GM18511 (cell line): Measurements from ENCODE around the gene ATG2B.
A peak's percentile ranks its signal among the peaks of the same experiment; 100 is the strongest.

Experiments used
- ATAC-seq: cut with Tn5 transposase; IDR thresholded peaks from one replicate; pipeline ENCODE4 v1.9.1; 2021; ENCODE audit warnings: mild to moderate bottlenecking, moderate library complexity; ENCODE audit not compliant: unreplicated experiment

Gene ATG2B

GRCh38 chr14:96362965-96363750 is at the start of gene ATG2B, which contains the start of gene GSKIP:
TSS of gene ATG2B (minus strand) at chr14:96363341. CDS start at chr14:96362976, 365 bp downstream.
TSS of gene GSKIP (plus strand) at chr14:96363526. CDS start at chr14:96382248, 18,722 bp downstream.
- peak; percentile 78 for ATAC-seq

DNA sequence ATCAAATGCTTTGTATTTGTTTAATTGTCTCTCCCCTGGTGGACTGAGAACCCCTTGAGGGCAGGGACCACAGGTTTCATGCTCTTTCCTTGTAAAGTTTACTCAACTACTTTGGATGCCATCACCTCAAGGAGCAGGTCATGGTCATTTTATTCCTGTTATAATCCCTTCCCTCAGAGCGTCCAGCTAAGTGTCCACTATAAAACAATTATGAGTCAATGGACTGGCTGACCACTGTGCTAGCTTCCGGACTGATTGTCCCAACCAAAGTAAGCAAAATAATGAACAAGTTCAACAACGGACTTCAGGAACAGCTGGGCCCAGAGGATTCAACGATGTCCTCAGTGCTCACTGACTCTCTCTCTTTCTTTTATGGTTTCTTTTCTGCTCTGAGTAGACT is 47.0 kb upstream of the ATG2B start:
- ATAC-seq, result no peak

- ATAC-seq, result no peak
Measured at GRCh38 chr14:96409701-96410100, 46.6 kb upstream of the ATG2B start.

- no peak for ATAC-seq
Measured at GRCh38 chr14:96408608-96409007, 45.5 kb upstream of the ATG2B start.

DNA sequence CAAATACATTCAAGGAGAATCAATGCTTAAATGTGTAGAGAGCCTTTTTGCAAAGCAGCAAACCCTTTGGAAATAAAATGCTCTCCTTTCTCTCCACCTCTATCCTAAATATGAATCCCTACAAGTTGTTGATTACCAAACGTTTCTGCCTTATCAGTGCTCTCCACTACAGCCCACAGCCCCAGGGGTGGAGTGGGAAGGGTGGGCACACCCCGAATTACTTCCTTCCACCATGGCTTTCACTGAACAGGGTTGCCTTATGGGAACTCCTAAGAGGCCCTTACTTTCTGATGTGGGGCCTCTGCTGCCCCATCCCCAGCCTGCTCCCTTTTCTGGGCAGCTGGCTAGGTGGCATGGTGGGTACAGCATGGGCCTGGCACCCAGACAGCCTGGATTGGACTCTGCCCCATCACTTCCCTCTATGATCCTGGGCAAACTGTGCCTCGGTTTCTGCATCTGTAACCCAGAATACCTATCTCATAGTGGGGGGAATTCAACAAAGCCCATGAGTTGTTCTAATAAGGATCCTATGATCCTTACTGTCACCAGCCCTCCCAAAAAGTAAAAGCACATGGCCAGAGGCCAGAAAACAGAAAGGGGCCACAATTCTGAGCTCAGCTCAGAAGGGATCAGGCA is 44.9 kb upstream of the ATG2B start:
- no peak for ATAC-seq

DNA sequence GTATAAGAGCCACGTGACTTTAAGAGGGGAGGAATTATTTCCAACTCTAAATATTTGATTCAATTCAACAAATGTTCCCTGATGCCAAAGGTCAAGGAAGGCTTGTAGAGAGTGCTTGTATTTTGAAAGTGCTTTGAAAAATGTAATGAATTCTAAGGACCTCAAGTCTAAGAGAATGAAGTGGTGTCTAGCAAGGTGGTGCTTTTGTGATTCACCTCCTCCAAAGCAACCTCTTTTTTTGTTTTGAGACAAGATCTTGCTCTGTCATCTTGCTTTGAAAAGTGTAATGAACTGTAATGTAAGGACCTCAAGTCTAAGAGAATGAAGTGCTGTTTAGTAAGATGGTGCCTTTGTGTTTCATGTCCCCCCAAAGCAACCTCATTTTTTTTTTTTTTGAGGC is 42.5 kb upstream of the ATG2B start:
- no peak for ATAC-seq

DNA sequence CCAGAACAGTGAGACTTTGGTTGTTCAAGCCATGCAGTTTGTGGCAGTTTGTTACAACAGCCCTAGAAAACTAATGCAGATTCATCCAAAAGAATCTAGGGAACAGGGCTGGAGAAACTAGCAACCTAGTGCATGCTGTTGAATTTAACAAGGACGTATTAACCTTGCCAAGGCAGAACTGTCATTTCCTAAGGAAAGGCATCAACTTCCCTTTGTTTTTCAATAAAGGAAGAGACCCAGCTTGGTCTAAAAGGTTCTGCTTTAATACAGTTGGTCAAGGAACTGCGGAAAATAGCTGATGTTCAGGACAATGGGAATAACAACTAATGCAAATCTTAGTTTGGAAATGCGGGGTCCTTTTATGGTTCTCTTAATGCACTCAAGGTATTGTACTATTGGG is 40.3 kb upstream of the ATG2B start:
- no peak for ATAC-seq

- ATAC-seq, result no peak
Measured at GRCh38 chr14:96400495-96400894, 37.4 kb upstream of the ATG2B start.

GRCh38 chr14:96399405-96399804 is 36.3 kb upstream of the ATG2B start:
- ATAC-seq, result no peak

GRCh38 chr14:96398921-96399320 is 35.8 kb upstream of the ATG2B start:
- ATAC-seq, result no peak

DNA sequence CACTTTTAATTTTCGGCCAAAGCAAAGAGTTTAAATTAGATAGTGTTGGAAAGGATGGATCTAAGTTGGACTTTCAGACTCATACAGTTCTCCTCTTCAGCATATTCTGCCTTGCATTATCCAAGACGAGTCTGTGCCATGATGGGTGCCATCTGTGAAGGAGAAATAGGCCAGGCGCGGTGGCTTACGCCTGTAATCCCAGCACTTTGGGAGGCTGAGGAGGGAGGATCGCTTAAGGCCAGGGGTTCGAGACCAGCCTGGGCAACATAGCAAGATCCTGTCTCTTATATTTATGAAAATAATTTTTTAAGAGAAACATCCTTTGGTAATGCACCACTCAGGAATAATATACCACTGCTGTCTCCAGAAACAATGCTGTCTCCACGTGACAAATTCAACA is 35.3 kb upstream of the ATG2B start:
- no peak for ATAC-seq

DNA sequence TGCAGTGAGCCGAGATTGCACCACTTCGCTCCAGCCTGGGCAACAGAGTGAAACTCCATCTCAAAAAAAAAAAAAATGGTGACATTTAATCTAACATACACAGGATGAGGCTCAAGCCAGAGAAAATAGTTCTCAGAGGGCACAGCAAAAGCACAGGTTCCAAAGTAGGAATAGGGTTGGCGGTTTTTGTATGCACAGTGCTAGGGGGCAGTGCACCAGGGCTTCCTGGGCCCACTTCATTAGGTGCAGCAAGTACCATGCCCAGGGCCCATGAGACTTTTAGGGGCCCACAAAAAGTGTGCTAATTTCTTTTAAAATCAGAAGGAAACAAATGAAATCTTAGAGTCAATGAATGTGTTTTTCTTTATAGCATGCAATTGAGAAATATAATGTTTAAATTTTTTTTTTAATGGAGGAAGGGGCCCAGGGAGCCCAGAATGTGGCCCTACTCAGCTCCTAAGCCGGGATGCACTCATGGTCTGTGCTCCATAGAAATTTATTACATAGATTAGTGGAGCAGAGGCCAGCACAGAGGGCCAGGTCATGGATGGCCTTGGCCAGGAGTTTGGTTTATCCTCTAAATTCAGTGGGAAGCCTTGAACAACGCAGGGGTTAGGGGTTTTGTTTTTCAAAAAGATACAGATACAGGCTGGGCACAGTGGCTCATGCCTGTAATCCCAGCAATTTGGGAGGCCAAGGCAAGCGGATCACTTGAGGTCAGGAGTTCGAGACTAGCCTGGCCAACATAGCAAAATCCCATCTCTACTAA is 31.1 kb upstream of the ATG2B start:
- no peak for ATAC-seq

DNA sequence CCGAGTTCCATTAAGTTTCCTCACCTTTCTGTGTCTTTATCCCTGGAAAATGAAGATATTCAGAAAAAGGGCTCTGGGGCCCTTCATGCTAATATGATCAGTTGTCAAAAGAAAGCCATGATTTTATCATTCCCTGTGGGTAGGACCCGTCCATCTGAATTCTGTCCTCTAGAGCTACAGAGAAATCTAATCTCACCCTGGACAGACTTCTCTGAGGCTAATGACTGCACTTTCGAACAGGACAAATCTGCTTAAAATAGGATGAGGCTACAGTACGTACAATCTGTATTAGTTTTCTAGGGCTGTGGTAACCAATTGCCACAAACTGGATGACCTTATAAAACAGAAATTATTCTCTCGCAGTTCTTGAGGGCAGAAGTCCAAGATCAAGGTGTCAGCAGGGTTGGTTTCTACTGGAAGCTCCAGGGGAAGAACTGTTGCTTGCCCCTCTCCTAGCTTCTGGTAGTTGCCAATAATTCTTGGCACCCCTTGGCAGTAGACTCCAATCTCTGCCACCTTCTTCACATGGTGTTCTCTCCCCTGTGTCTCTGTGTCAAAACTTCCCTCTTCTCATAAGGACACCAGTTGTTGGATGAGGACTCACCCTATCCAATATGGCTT is 30.0 kb upstream of the ATG2B start:
- no peak for ATAC-seq

DNA sequence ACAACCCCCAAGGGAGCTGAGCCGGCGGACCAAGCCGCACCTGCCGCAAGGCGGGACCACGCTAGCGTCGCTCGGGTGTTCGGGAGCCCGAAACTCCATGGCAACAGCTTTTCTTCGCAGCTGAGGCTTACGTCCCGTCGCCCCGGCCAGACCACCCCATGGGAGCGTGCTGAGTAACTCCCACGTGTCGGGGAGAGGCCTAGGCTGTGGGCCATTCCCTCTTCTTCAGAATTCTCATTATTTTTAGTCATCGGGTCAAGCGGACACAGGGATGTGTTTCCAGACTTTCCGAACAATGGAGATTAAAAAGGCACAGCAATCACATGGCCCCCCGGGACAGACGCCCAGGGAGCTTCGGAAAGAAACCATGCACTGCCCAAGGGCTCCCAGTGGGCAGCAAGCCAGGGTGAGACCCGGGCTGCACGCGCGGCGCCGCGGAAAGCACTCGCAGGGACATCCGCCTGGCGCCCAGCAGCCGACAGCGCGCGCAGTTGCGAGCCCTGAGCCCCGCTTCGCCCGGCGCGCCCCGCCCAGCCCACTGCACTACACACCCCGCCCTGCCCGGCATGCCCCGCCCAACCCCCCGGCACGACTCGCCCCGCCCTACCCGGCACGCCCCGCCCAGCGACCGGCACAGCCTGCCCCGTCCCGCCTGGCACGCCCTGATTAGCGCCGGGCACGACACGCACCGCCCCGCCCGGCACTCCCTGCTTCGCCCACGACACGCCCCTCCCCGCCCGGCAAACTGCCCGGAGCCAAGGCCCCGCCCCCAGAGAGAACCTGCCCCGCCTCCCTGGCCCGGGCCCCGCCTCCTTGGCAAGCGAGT is 28.4 kb upstream of the ATG2B start:
- ATAC-seq, result peak; percentile 90

DNA sequence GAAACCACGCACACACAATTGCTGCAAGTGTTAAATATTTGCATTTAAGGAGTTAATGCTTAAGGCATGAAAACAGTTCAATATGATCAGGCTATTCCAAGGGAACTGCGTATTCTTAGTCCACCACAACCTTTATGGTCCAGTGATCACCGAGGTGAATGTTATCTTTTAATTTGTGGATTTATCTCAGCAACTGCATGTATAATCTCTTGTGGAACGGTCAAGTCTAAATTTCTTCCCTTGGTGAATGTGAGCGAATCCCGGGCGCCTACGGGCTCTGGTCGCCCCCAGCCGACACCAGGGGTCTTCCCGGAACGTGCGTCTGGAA is 27.8 kb upstream of the ATG2B start:
- ATAC-seq, result no peak

- no peak for ATAC-seq
Measured at GRCh38 chr14:96385385-96385784, 22.2 kb upstream of the ATG2B start.

- ATAC-seq, result no peak
Measured at GRCh38 chr14:96384740-96385139, 21.6 kb upstream of the ATG2B start.

DNA sequence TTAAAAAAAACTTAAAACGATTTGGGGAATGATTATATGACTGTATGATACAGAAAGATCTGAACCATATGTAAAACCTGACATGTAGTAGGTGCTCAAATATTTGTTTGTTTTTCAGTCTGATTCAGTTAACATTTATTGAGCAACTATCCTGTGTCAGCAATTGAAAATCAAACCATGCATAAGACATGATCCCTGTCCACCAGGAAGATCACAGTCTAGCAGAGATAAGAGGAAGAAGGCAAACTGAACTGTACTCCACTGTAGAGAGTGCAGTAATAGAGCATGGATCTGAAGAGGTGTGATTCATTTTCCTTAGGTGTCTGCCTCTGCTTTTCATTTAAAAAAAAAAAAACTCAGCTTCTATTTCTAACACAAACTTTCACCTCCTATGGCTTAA is 20.9 kb upstream of the ATG2B start:
- ATAC-seq, result no peak

- no peak for ATAC-seq
Measured at GRCh38 chr14:96383445-96383844, 20.3 kb upstream of the ATG2B start.

- ATAC-seq, result peak; percentile 95
Measured at GRCh38 chr14:96380735-96381134, 17.6 kb upstream of the ATG2B start.

- no peak for ATAC-seq
Measured at GRCh38 chr14:96376093-96376492, 13.0 kb upstream of the ATG2B start.
